Renal cortical epithelial cell (primary cell): ENCODE measurements around the gene ZDHHC14. TPM values are rescaled to one million over a fixed set of nuclear protein-coding genes. Genes with fewer than 3 reads are reported as not detected.
"Not testable (repeated sequence)": the region's sequence is repeated elsewhere in the genome, so short reads cannot be mapped to it uniquely, and the experiment has no call there.

ENCODE experiments used
- DNase-seq: peaks from one replicate; pipeline ENCODE4 v3.0.0-alpha.2; 2011; ENCODE audit warnings: low read depth
- total RNA-seq: library from RNA; depleted of rRNA; stranded (reverse); fragments of >200 nt; gene quantifications from 2 replicates; pipeline ENCODE4 v1.2.3, GENCODE V29; 2014

ZDHHC14 gene
- total RNA-seq, 1 donor from 2014 or later: 5.3 TPM

GRCh38 chr6:157406661-157407060, 25.7 kb downstream of the ZDHHC14 start:
- DNase-seq: no peak

GRCh38 chr6:157407646-157408045, 26.7 kb downstream of the ZDHHC14 start:
- no peak for DNase-seq

GRCh38 chr6:157408427-157408826, 27.4 kb downstream of the ZDHHC14 start:
- DNase-seq: not testable (repeated sequence)

- no peak for DNase-seq
Measured at GRCh38 chr6:157410045-157410444, 29.1 kb downstream of the ZDHHC14 start.

GRCh38 chr6:157411368-157411767, 30.4 kb downstream of the ZDHHC14 start:
- no peak for DNase-seq

GRCh38 chr6:157412791-157413190, 31.8 kb downstream of the ZDHHC14 start:
- no peak for DNase-seq

- DNase-seq: no peak
Measured at GRCh38 chr6:157420497-157420896, 39.5 kb downstream of the ZDHHC14 start.

GRCh38 chr6:157424491-157425020, 43.6 kb downstream of the ZDHHC14 start:
- peak; percentile 93 for DNase-seq

- no peak for DNase-seq
Measured at GRCh38 chr6:157427969-157428368, 47.0 kb downstream of the ZDHHC14 start.

- peak; percentile 94 for DNase-seq
Measured at GRCh38 chr6:157428427-157429202, 47.6 kb downstream of the ZDHHC14 start.

GRCh38 chr6:157429248-157429647, 48.3 kb downstream of the ZDHHC14 start:
- DNase-seq: no peak

- DNase-seq: no peak
Measured at GRCh38 chr6:157430834-157431233, 49.8 kb downstream of the ZDHHC14 start.

GRCh38 chr6:157432231-157432891, 51.4 kb downstream of the ZDHHC14 start:
- DNase-seq: peak; percentile 50

GRCh38 chr6:157432892-157433265, 51.9 kb downstream of the ZDHHC14 start:
- DNase-seq: no peak

- DNase-seq: no peak
Measured at GRCh38 chr6:157433678-157434081, 52.7 kb downstream of the ZDHHC14 start.

- no peak for DNase-seq
Measured at GRCh38 chr6:157434349-157435033, 53.5 kb downstream of the ZDHHC14 start.

- DNase-seq: no peak
Measured at GRCh38 chr6:157436219-157436943, 55.4 kb downstream of the ZDHHC14 start.

GRCh38 chr6:157436944-157437336, 56.0 kb downstream of the ZDHHC14 start:
- DNase-seq: no peak

- no peak for DNase-seq
Measured at GRCh38 chr6:157438611-157439111, 57.7 kb downstream of the ZDHHC14 start.

GRCh38 chr6:157440171-157440570, 59.2 kb downstream of the ZDHHC14 start:
- DNase-seq: no peak

GRCh38 chr6:157442291-157442690, 61.3 kb downstream of the ZDHHC14 start:
- DNase-seq: peak; percentile 68
